CD4-positive, CD25-positive, alpha-beta regulatory T cell (primary cell): ENCODE results near the gene SORCS2. TPM values are rescaled to one million over a fixed set of nuclear protein-coding genes. Genes with fewer than 3 reads are reported as not detected.

Experiments used
- ATAC-seq, 2 donors: fragments of 150-1000 bp; cut with Tn5 transposase; one replicate each; pipeline ENCODE4 v1.10.0; 2021; ENCODE audit warnings: low read depth in 2 of 2, moderate number of reproducible peaks in 2 of 2, moderate library complexity in 1 of 2
- DNase-seq, 3 donors: peaks; one replicate each; pipeline versions ENCODE4 v3.0.0 to v3.0.0-alpha.2; 2012 to 2022; ENCODE audit warnings: mixed read lengths in 1 of 3
- H3K27ac ChIP-seq: one replicate; pipeline ENCODE4 v1.7.0; 2013; ENCODE audit warnings: mild to moderate bottlenecking, low read length; ENCODE audit not compliant: insufficient read depth, poor library complexity, severe bottlenecking
- H3K27me3 ChIP-seq: one replicate; pipeline ENCODE4 v1.7.0; 2013; ENCODE audit warnings: low read length; ENCODE audit not compliant: control insufficient read depth, insufficient read depth
- H3K36me3 ChIP-seq: one replicate; pipeline ENCODE4 v1.7.0; 2013; ENCODE audit warnings: mild to moderate bottlenecking, low read length, moderate library complexity; ENCODE audit not compliant: control insufficient read depth, insufficient read depth
- H3K4me1 ChIP-seq: 2 replicates; pipeline ENCODE4 v1.7.0; 2013; ENCODE audit warnings: mild to moderate bottlenecking, low read length; ENCODE audit not compliant: insufficient read depth, control insufficient read depth, poor library complexity, severe bottlenecking
- H3K4me3 ChIP-seq: one replicate; pipeline ENCODE4 v1.7.0; 2013; ENCODE audit warnings: low read depth, mild to moderate bottlenecking, low read length, moderate library complexity
- H3K9me3 ChIP-seq, 2 experiments: 1 replicate in 1 of 2; 2 replicates in 1 of 2; pipeline ENCODE4 v1.7.0; 2013; ENCODE audit warnings: low read length in 2 of 2, mild to moderate bottlenecking in 1 of 2, moderate library complexity in 1 of 2; ENCODE audit not compliant: control insufficient read depth in 2 of 2
- H3K27ac Mint-ChIP-seq, 3 donors: one replicate each; pipeline ENCODE4 v1.8.0; 2020 to 2022; ENCODE audit warnings: mild to moderate bottlenecking in 3 of 3, mixed read lengths in 3 of 3, moderate library complexity in 2 of 3
- H3K27me3 Mint-ChIP-seq: one replicate; pipeline ENCODE4 v1.8.0; 2022; ENCODE audit warnings: mild to moderate bottlenecking, mixed read lengths
- H3K36me3 Mint-ChIP-seq: one replicate; pipeline ENCODE4 v1.8.0; 2020; ENCODE audit warnings: mixed read lengths
- H3K4me1 Mint-ChIP-seq, 4 donors: one replicate each; pipeline ENCODE4 v1.8.0; 2020 to 2022; ENCODE audit warnings: mixed read lengths in 4 of 4, mild to moderate bottlenecking in 1 of 4
- H3K4me3 Mint-ChIP-seq, 4 donors: one replicate each; pipeline ENCODE4 v1.8.0; 2020 to 2022; ENCODE audit warnings: mild to moderate bottlenecking in 4 of 4, mixed read lengths in 4 of 4, moderate library complexity in 3 of 4
- H3K9me3 Mint-ChIP-seq, 7 donors: one replicate each; pipeline ENCODE4 v1.8.0; 2020 to 2022; ENCODE audit warnings: mixed read lengths in 7 of 7, mild to moderate bottlenecking in 3 of 7, moderate library complexity in 2 of 7
- polyA plus RNA-seq, 4 donors: library from polyadenylated mRNA; unstranded; fragments of 300-500 nt; fragmentation: Illumina TruSeq; gene quantifications; one replicate each; pipeline ENCODE4 v1.2.3, GENCODE V29; 2021
- total RNA-seq: library from RNA; stranded (reverse); gene quantifications from one replicate; pipeline ENCODE4 v1.2.3, GENCODE V29; 2022

Gene SORCS2
- total and polyA plus RNA-seq, 5 donors from 2014 or later: not detected

DNA sequence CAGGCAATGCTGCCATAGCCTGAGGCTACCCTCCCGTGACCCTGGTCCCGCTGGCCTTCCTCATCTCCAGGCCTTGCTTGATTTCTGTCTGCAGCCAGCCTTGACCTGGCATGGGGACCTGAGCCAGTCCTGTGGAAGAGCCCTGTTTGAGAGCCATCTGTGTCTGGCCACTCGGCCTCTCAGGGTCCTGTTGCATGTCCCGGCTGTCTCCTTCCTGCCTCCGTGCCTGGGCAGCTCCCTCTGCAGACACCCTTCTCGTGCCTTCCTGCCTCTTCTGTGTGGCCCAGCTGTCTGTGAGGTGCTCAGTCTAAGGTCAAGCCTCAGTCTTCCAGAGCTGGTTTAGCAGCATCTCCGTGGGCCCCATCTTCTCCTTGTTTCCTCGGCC, 108.4 kb downstream of the SORCS2 start:
- Mint-ChIP-seq H3K27ac (no peak overlapping the region), H3K4me3 (no peak overlapping the region), H3K27me3 (peaks cover 13% of the 10 kb centered on the region), H3K36me3 (no peaks in the 10 kb centered on the region), H3K4me1 (no peaks in the 10 kb centered on the region), H3K9me3 (peaks cover 0 to 1% (median 0%) of the 10 kb centered on the region in 7 donors)
- H3K27me3 ChIP-seq: no peaks in the 10 kb centered on the region
- ATAC-seq (no peak), DNase-seq (no peak)
- no peak overlapping the region for H3K4me3 ChIP-seq
- no peak overlapping the region for H3K27ac ChIP-seq
- H3K9me3 ChIP-seq: no peaks in the 10 kb centered on the region
- no peaks in the 10 kb centered on the region for H3K4me1 ChIP-seq
- H3K36me3 ChIP-seq: no peaks in the 10 kb centered on the region

DNA sequence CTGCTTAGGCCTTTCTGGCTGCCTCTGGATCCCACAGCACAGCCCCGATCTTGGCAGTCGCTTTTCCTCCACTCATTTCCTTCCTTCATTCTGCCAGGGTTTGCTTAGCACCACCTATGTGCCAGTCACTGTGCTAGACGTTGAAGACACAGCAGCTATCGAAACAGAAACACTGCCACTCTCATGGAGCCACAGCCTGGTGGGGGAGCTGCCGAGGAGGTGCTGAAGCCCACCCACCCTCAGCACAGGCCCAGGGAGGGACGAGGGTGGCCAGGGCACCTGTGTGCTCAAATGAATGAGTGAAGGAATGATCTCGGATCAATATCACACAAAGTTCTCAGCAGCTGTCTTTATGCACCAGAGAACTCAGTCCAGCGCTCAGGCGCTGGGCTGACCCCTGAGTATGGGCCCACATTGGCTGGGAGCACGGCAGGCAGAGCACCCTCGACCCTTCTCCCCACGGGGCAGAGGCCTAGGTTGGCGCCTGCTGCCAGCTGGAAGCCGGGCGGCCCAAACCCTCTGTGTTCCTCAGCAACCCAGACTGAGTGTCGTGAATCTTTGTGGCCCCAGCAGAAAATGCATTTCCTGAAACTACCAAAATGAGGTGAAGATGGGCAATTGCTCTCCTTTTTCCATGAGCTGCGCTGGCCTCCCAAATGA, 108.9 kb downstream of the SORCS2 start:
- DNase-seq (no peak), ATAC-seq (no peak)
- no peak overlapping the region for H3K27ac ChIP-seq
- no peaks in the 10 kb centered on the region for H3K27me3 ChIP-seq
- Mint-ChIP-seq H3K27ac (no peak overlapping the region), H3K27me3 (peaks cover 13% of the 10 kb centered on the region), H3K4me3 (no peak overlapping the region), H3K36me3 (no peaks in the 10 kb centered on the region), H3K4me1 (no peaks in the 10 kb centered on the region), H3K9me3 (peaks cover 0 to 1% (median 0%) of the 10 kb centered on the region in 7 donors)
- H3K4me1 ChIP-seq: no peaks in the 10 kb centered on the region
- no peak overlapping the region for H3K4me3 ChIP-seq
- H3K9me3 ChIP-seq: no peaks in the 10 kb centered on the region
- H3K36me3 ChIP-seq: no peaks in the 10 kb centered on the region

DNA sequence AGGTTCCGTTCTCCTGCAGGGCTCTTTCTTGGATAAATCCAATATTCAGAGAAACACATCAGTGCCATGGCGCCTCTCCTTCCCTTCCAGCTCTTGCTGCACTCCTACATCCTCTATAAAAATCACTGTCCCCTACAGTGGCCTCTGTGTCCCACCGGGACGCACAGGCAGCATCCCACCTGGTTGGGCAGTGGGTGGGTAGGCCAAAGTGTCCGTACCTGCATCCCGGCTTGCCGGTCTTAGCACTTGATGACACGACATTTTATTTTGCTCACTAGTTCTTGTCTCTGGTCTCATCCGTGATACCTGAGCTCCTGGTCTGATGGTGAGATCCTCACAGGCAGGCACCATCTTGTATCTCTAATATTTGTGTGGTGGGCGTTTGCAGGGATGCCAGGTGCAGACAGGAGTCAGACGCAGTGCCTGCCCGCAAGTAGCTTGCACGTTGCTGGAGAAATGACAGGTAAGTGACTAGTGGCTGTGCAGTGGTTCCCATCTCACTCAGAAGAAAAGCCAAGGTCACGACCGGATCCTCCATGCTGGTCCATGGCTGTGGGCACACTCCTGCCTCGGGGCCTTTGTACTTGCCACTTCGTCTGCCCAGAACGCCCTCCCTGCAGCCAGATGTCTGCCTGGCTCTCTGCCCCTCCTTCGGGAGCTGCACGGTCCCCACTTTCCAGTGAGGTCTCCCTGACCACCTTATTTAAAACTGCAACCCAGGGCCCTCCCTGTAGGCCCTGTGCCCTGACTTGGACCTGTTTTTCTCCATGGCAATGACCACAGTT, 109.7 kb downstream of the SORCS2 start:
- H3K36me3 ChIP-seq: no peaks in the 10 kb centered on the region
- H3K27ac Mint-ChIP-seq: no peak overlapping the region

DNA sequence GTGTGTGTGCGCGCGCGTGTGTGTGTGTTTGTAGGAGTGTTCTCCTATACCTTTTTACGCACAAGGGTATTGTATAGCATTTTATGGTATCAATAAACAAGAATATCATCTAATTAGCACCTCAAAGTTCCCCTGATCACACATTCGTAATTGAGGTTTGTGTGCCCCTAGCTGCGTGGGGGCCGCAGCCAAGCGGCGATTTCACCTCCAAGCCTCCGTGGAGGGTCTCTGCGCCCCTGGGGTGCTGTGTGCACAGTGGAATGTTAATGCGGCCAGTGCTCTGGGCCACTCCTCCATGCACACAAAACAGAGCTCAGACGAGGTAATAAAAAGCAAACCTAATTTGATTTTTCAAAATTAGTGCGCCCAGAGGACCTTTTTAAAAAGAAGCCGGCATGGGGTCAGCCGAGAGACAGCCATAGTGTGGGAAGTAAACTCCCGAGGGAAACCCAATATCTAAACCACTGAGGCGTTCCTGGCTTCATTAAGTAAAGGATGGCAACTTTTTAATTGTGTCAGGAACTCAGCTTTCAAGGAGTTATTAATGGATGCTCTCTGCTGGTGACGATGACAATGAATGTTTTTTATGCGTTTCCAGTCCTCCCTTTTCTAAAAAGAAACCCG, 110.6 kb downstream of the SORCS2 start:
- no peaks in the 10 kb centered on the region for H3K36me3 Mint-ChIP-seq
- Histone ChIP-seq H3K27me3 (no peaks in the 10 kb centered on the region), H3K4me1 (no peaks in the 10 kb centered on the region), H3K36me3 (no peaks in the 10 kb centered on the region), H3K9me3 (no peaks in the 10 kb centered on the region), H3K4me3 (no peak overlapping the region), H3K27ac (no peak overlapping the region)
- H3K9me3 Mint-ChIP-seq: peaks cover 0 to 1% (median 0%) of the 10 kb centered on the region in 7 donors
- ATAC-seq (no peak), DNase-seq (no peak)
- H3K27ac Mint-ChIP-seq: no peak overlapping the region
- H3K4me1 Mint-ChIP-seq: no peaks in the 10 kb centered on the region
- H3K4me3 Mint-ChIP-seq: no peak overlapping the region
- peaks cover 13% of the 10 kb centered on the region for H3K27me3 Mint-ChIP-seq

More for the DNA sequence above, 109.7 kb downstream of the SORCS2 start:
- peaks cover 0 to 1% (median 0%) of the 10 kb centered on the region in 7 donors for H3K9me3 Mint-ChIP-seq
- no peaks in the 10 kb centered on the region for H3K36me3 Mint-ChIP-seq
- Histone ChIP-seq H3K27ac (no peak overlapping the region), H3K4me1 (no peaks in the 10 kb centered on the region), H3K27me3 (no peaks in the 10 kb centered on the region), H3K9me3 (no peaks in the 10 kb centered on the region), H3K4me3 (no peak overlapping the region)
- peak overlapping the region in 1 of 4 donors; percentile 68 for H3K4me3 Mint-ChIP-seq
- peaks cover 13% of the 10 kb centered on the region for H3K27me3 Mint-ChIP-seq
- no peak for DNase-seq
- ATAC-seq: no peak
- no peaks in the 10 kb centered on the region for H3K4me1 Mint-ChIP-seq

DNA sequence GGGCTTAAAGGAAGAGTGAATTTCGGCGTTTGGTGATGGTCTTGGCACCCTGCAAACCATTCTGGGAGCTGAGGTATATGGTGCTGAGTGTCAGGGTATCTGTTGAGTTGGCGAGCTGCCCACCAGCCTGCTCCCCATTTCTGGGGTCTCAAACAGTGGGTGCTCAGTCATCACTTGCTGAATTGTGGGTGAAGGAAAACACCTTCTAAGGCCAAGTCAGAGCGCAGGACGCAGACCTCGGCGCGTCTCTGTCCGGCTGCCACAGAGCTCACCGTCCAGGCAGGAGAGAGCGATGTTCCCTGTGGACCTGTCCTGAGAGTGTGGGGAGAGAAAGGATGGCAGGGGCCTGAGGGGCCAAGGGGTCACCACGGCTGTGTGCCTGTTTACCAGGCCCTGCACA, 111.2 kb downstream of the SORCS2 start:
- no peak for DNase-seq
- peaks cover 13% of the 10 kb centered on the region for H3K27me3 Mint-ChIP-seq
- no peak overlapping the region for H3K4me3 Mint-ChIP-seq
- peaks cover 0 to 1% (median 0%) of the 10 kb centered on the region in 7 donors for H3K9me3 Mint-ChIP-seq
- Histone ChIP-seq H3K9me3 (no peaks in the 10 kb centered on the region), H3K27me3 (no peaks in the 10 kb centered on the region), H3K27ac (no peak overlapping the region), H3K4me1 (no peaks in the 10 kb centered on the region), H3K4me3 (no peak overlapping the region), H3K36me3 (no peaks in the 10 kb centered on the region)
- H3K36me3 Mint-ChIP-seq: no peaks in the 10 kb centered on the region
- H3K27ac Mint-ChIP-seq: no peak overlapping the region
- H3K4me1 Mint-ChIP-seq: no peaks in the 10 kb centered on the region
- no peak for ATAC-seq

DNA sequence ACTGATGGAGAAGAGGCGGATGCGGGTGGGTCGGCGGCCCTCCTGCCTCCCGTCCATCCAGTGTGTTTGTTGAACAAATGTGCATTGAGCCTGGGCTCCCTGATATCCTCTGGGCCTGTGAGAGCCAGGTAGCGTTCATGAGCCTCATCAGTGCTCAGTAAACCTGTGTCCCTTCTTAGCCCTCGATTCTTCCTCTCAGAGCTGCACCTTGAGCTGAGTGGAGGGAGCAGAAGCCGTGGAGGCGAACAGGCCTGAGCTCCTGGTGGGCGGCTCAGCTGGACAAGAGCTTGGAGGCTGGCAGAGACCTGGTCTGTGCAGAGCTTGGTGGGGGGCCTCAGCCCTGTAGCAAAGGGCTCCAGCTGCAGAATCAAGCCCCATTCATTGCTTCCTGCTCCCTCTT, 112.1 kb downstream of the SORCS2 start:
- no peak overlapping the region for H3K4me3 ChIP-seq
- no peaks in the 10 kb centered on the region for H3K27me3 ChIP-seq
- H3K9me3 Mint-ChIP-seq: peaks cover 0 to 1% (median 0%) of the 10 kb centered on the region in 7 donors
- peaks cover 13% of the 10 kb centered on the region for H3K27me3 Mint-ChIP-seq
- H3K36me3 Mint-ChIP-seq: no peaks in the 10 kb centered on the region
- H3K36me3 ChIP-seq: no peaks in the 10 kb centered on the region
- no peak overlapping the region for H3K27ac Mint-ChIP-seq
- no peaks in the 10 kb centered on the region for H3K9me3 ChIP-seq
- no peak overlapping the region for H3K27ac ChIP-seq
- no peaks in the 10 kb centered on the region for H3K4me1 Mint-ChIP-seq
- ATAC-seq (no peak), DNase-seq (no peak)
- H3K4me1 ChIP-seq: no peaks in the 10 kb centered on the region
- no peak overlapping the region for H3K4me3 Mint-ChIP-seq

DNA sequence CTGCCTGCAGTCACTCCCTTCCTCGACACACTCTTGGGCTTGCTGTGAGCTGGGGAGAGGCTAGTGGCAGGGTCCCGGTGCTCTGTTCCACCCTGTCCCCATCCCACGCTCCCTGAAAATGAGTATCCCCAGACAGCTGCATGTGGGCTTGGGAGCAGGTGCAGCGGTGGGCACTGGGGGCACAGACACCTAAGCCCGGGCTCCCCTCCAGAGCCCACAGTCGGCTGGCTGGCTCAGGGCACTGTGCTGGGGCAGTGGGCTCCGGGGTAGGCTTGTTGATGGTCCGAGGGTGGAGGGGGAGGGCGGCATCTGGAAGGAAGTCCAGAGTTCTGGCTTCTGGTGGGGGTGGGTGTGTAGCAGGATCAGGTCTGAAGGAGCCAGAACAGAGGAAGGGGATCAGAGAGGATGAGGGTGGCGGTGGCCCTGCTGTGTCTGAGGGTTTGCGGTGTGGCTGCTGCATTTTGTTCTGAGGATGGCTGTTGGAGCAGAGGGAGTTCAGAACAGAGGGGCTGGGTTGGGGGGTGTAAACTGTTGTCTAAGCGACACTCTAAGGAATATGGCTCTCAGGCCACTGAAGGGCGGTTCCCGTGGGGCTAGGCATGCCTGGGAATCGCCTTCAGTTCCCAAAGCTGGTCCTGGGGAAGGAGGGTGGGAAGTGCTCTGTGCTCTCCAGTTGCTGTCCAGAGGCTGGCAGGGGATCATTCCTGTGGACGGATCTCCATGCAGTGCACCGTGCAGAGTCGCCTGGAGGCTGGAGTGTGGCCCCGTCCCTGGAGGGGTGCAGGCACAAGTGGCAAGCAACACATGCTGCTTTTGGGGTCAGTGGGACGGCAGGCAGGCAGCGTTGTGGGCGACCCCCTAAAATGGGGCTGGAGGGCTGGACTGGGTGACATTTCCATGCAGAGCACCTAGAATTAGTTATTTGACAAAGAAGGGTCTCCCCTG, 114.0 kb downstream of the SORCS2 start:
- no peaks in the 10 kb centered on the region for H3K27me3 ChIP-seq
- no peaks in the 10 kb centered on the region for H3K4me1 Mint-ChIP-seq
- H3K36me3 ChIP-seq: no peaks in the 10 kb centered on the region
- H3K27me3 Mint-ChIP-seq: peaks cover 9% of the 10 kb centered on the region
- no peaks in the 10 kb centered on the region for H3K9me3 ChIP-seq
- H3K36me3 Mint-ChIP-seq: no peaks in the 10 kb centered on the region
- no peak for DNase-seq
- H3K27ac Mint-ChIP-seq: no peak overlapping the region
- no peak overlapping the region for H3K27ac ChIP-seq
- ATAC-seq: no peak
- no peak overlapping the region for H3K4me3 ChIP-seq
- no peak overlapping the region for H3K4me3 Mint-ChIP-seq
- no peaks in the 10 kb centered on the region for H3K4me1 ChIP-seq
- H3K9me3 Mint-ChIP-seq: no peaks in the 10 kb centered on the region
